HG03354 (cell line): ENCODE measurements around the gene RUSC2.
"Not testable (repeated sequence)": the region's sequence is repeated elsewhere in the genome, so short reads cannot be mapped to it uniquely, and the experiment has no call there.

ENCODE experiments used
- ATAC-seq: cut with Tn5 transposase; IDR thresholded peaks from one replicate; pipeline ENCODE4 v1.9.1; 2021; ENCODE audit warnings: mild to moderate bottlenecking; ENCODE audit not compliant: unreplicated experiment, poor library complexity, severe bottlenecking

RUSC2 gene

GRCh38 chr9:35518981-35519679, 29.2 kb downstream of the RUSC2 start:
- no peak for ATAC-seq

GRCh38 chr9:35519692-35520363, 29.9 kb downstream of the RUSC2 start:
- ATAC-seq, result no peak

- ATAC-seq, result no peak
Observed at GRCh38 chr9:35520364-35520710, 30.4 kb downstream of the RUSC2 start.

GRCh38 chr9:35521708-35522107, 31.8 kb downstream of the RUSC2 start:
- no peak for ATAC-seq

DNA sequence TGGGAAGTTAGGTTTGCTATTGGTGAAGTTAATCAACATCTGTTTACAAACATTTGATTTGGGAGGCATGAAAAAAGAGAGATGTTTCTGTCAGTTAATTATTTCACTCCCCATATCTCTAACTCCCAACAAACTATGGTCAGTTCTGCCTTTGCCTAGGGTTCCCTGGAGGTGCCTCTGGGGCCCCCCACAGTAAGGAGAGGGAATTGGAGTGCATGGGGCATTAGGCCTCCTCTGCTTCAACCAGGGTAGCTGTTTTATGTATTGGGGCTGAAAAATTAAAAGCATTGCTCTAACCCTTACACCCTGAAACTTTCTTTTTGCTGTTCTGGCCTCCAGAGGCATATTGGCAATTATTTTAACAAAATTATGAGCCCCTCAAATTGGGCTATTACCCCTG, 32.3 kb downstream of the RUSC2 start:
- ATAC-seq, result no peak

DNA sequence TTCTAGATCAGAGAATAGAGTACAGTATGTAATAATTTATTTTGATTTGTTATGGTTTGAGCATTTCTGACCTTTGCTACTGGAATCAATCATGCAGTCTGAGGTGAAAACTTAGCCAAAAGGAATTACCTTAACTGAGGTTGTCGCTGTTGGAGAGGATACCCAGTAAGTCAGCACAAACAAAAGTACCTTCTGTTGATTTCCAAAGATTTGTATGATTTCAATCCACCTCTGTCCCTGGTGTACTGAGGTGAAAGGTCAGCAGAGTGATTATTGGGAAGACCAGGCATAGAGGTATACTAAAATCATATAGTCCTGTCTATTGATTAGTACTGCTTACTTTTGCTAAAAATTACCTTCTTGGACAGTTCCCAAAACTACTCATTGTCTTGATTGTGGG, 32.8 kb downstream of the RUSC2 start:
- no peak for ATAC-seq

DNA sequence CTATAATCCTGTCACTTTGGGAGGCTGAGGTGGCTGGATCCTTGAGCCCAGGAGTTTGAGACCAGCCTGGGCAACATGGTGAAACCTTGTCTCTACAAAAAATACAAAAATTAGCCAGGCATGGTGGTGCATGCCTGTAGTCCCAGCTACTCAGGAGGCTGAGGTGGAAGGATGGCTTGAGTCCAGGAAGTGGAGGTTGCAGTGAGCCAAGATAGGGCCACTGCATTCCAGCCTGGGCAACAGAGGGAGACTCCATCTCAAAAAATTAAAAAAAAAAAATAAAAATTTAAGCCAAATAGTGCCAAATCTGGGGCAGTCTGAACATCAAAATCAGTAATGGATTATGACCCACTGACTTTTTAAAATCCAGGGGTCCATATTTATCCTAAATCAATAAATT, 33.6 kb downstream of the RUSC2 start:
- not testable (repeated sequence) for ATAC-seq

DNA sequence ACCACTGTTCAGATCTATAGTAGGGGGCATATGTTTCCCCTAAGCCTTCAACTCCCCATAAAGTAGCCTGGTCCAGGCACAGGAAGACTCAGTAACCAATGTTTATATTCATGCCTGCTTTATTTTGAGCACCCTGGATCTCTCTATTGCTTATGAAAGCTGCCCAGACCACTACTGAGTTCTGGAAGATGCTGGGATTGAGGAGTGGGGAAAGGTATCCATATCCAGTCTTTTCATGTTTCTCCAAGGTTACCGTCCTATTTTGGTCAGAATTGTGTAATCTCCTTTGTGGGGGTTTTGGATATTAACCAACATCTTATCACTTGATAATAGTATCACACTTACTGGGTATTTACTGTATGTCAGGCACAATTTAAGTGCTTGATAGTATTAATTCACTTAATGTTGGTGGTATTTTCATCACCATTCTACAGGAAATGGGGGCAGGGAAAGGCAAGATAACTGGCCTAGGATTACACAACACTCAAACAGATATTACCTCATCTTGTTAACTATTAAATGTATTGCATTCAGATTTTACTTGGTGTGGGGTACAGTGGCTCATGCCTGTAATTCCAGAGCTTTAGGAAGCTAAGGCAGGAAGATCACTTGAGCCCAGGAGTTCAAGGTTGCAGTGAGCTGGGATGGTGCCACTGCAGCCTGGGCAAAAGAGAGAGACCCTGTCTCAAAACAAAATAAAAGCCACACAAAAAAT, 36.3 kb downstream of the RUSC2 start:
- ATAC-seq, result no peak

GRCh38 chr9:35529161-35529823, 39.4 kb downstream of the RUSC2 start:
- no peak for ATAC-seq

- ATAC-seq, result no peak
Observed at GRCh38 chr9:35533398-35533797, 43.5 kb downstream of the RUSC2 start.

DNA sequence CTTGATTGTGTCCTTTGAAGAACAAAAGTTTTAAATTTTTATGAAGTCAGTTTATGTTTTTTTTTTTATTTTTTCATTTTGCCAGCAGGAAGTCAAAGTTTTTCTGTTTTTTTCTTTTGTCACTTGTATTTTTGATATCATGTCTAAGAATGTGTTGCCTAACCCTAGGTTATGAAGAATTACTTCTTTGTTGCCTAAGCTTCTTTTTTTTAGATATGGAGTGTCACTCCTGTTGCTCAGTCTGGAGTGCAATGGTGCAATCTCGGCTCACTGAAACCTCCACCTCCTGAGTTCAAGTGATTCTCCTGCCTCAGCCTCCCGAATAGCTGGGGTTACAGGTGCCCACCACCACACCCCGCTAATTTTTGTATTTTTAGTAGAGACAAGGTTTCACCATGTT, 45.0 kb downstream of the RUSC2 start:
- not testable (repeated sequence) for ATAC-seq

DNA sequence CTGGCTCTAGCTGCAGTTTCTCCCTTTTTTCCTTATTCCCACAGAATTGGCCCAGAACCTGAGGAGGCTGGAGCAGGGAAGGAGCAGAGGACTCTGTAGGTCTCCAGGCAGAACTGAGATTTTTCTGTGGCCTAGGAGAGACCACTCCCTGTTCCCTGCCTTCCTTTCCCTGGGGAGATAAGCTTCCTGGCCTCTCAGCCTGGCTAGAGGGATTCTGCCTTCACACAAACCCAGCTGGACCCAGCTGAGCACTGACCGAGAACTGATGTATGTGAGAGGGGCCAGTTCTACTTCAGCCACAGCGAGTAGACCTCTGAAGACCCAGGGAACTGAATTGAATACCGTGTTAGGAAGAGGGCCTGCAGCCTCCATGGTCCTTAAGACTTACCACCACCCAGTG, 48.0 kb downstream of the RUSC2 start:
- ATAC-seq, result no peak

GRCh38 chr9:35538361-35539234, 48.7 kb downstream of the RUSC2 start:
- no peak for ATAC-seq
